Measurements from ENCODE around the gene LRRC42.
A peak's percentile ranks its signal among the peaks of the same experiment; 100 is the strongest.
"Not testable (repeated sequence)": the region's sequence is repeated elsewhere in the genome, so short reads cannot be mapped to it uniquely, and the experiment has no call there.

The LRRC42 gene

GRCh38 chr1:53979712-53980450 is 33.7 kb downstream of the LRRC42 start:
- no peaks in the 10 kb centered on the region for H3K9me3 Mint-ChIP-seq
- no peak overlapping the region for H3K4me3 Mint-ChIP-seq
- peaks cover 8% of the 10 kb centered on the region for H3K27me3 Mint-ChIP-seq
- DNase-seq, result no peak
- ATAC-seq, result no peak
- no peaks in the 10 kb centered on the region for H3K4me1 Mint-ChIP-seq
- H3K27ac Mint-ChIP-seq, result peak overlapping the region in 1 of 2 donors; percentile 17

- DNase-seq (no peak), ATAC-seq (no peak)
- Mint-ChIP-seq H3K4me1 (peaks cover under 1% of the 10 kb centered on the region), H3K9me3 (no peaks in the 10 kb centered on the region), H3K4me3 (no peak overlapping the region), H3K27me3 (peaks cover 8% of the 10 kb centered on the region), H3K27ac (no peak overlapping the region)
Measured at GRCh38 chr1:53981220-53981619, 35.1 kb downstream of the LRRC42 start.

GRCh38 chr1:53982034-53982762 is 36.0 kb downstream of the LRRC42 start:
- Mint-ChIP-seq H3K27ac (no peak overlapping the region), H3K9me3 (no peaks in the 10 kb centered on the region), H3K27me3 (peaks cover 8% of the 10 kb centered on the region), H3K4me3 (no peak overlapping the region), H3K4me1 (peaks cover 7% of the 10 kb centered on the region)
- no peak for DNase-seq
- ATAC-seq, result no peak

- no peak for DNase-seq
- no peak for ATAC-seq
- peaks cover 8% of the 10 kb centered on the region for H3K27me3 Mint-ChIP-seq
- H3K27ac Mint-ChIP-seq, result no peak overlapping the region
- H3K9me3 Mint-ChIP-seq, result no peaks in the 10 kb centered on the region
- H3K4me3 Mint-ChIP-seq, result no peak overlapping the region
- H3K4me1 Mint-ChIP-seq, result peaks cover 7% of the 10 kb centered on the region
Measured at GRCh38 chr1:53982763-53983104, 36.6 kb downstream of the LRRC42 start.

GRCh38 chr1:53984726-53985125 is 38.6 kb downstream of the LRRC42 start:
- Mint-ChIP-seq H3K27me3 (peaks cover 8% of the 10 kb centered on the region), H3K4me3 (no peak overlapping the region), H3K4me1 (peaks cover 7% of the 10 kb centered on the region), H3K9me3 (no peaks in the 10 kb centered on the region), H3K27ac (no peak overlapping the region)
- no peak for ATAC-seq
- no peak for DNase-seq

- H3K27me3 Mint-ChIP-seq, result peaks cover 8% of the 10 kb centered on the region
- H3K9me3 Mint-ChIP-seq, result no peaks in the 10 kb centered on the region
- DNase-seq (no peak), ATAC-seq (no peak)
- H3K27ac Mint-ChIP-seq, result no peak overlapping the region
- peaks cover 7% of the 10 kb centered on the region for H3K4me1 Mint-ChIP-seq
- no peak overlapping the region for H3K4me3 Mint-ChIP-seq
Measured at GRCh38 chr1:53986458-53986857, 40.3 kb downstream of the LRRC42 start.

- H3K9me3 Mint-ChIP-seq, result no peaks in the 10 kb centered on the region
- peaks cover 7% of the 10 kb centered on the region for H3K4me1 Mint-ChIP-seq
- no peak overlapping the region for H3K4me3 Mint-ChIP-seq
- no peak overlapping the region for H3K27ac Mint-ChIP-seq
- DNase-seq (no peak), ATAC-seq (peak; percentile 89)
- no peaks in the 10 kb centered on the region for H3K27me3 Mint-ChIP-seq
Measured at GRCh38 chr1:53987880-53988279, 41.7 kb downstream of the LRRC42 start.

GRCh38 chr1:53992085-53992874 is 46.1 kb downstream of the LRRC42 start:
- no peak for DNase-seq
- no peaks in the 10 kb centered on the region for H3K27me3 Mint-ChIP-seq
- ATAC-seq, result no peak
- no peak overlapping the region for H3K4me3 Mint-ChIP-seq
- H3K4me1 Mint-ChIP-seq, result no peaks in the 10 kb centered on the region
- H3K9me3 Mint-ChIP-seq, result no peaks in the 10 kb centered on the region
- no peak overlapping the region for H3K27ac Mint-ChIP-seq

- not testable (repeated sequence) for H3K4me1 Mint-ChIP-seq, H3K27ac Mint-ChIP-seq, DNase-seq, H3K27me3 Mint-ChIP-seq, H3K4me3 Mint-ChIP-seq, H3K9me3 Mint-ChIP-seq, ATAC-seq
Measured at GRCh38 chr1:53994516-53994915, 48.4 kb downstream of the LRRC42 start.

- DNase-seq (no peak), ATAC-seq (no peak)
- Mint-ChIP-seq H3K4me3 (no peak overlapping the region), H3K27ac (no peak overlapping the region), H3K4me1 (no peaks in the 10 kb centered on the region), H3K27me3 (no peaks in the 10 kb centered on the region), H3K9me3 (no peaks in the 10 kb centered on the region)
Measured at GRCh38 chr1:53995683-53996082, 49.5 kb downstream of the LRRC42 start.

- Mint-ChIP-seq H3K27me3 (peaks cover 9% of the 10 kb centered on the region), H3K4me3 (no peak overlapping the region), H3K9me3 (no peaks in the 10 kb centered on the region), H3K27ac (no peak overlapping the region), H3K4me1 (no peaks in the 10 kb centered on the region)
- ATAC-seq, result no peak
- DNase-seq, result no peak
Measured at GRCh38 chr1:53998223-53998622, 52.1 kb downstream of the LRRC42 start.

- Mint-ChIP-seq H3K4me1 (no peaks in the 10 kb centered on the region), H3K4me3 (no peak overlapping the region), H3K27me3 (peaks cover 9% of the 10 kb centered on the region), H3K27ac (no peak overlapping the region), H3K9me3 (no peaks in the 10 kb centered on the region)
- ATAC-seq (no peak), DNase-seq (no peak)
Measured at GRCh38 chr1:53999920-54000319, 53.8 kb downstream of the LRRC42 start.

GRCh38 chr1:54001591-54001990 is 55.4 kb downstream of the LRRC42 start:
- H3K4me1 Mint-ChIP-seq, result no peaks in the 10 kb centered on the region

GRCh38 chr1:54002544-54003248 is 56.5 kb downstream of the LRRC42 start:
- peaks cover 18% of the 10 kb centered on the region for H3K27me3 Mint-ChIP-seq
- no peaks in the 10 kb centered on the region for H3K9me3 Mint-ChIP-seq
- DNase-seq (no peak), ATAC-seq (no peak)
- H3K4me3 Mint-ChIP-seq, result no peak overlapping the region
- H3K27ac Mint-ChIP-seq, result no peak overlapping the region
- H3K4me1 Mint-ChIP-seq, result no peaks in the 10 kb centered on the region

More at GRCh38 chr1:54001591-54001990, 55.4 kb downstream of the LRRC42 start:
- H3K9me3 Mint-ChIP-seq, result no peaks in the 10 kb centered on the region
- peaks cover 14% of the 10 kb centered on the region for H3K27me3 Mint-ChIP-seq
- DNase-seq (no peak), ATAC-seq (no peak)
- H3K4me3 Mint-ChIP-seq, result no peak overlapping the region
- H3K27ac Mint-ChIP-seq, result no peak overlapping the region

GRCh38 chr1:54003249-54003646 is 57.1 kb downstream of the LRRC42 start:
- Mint-ChIP-seq H3K27ac (no peak overlapping the region), H3K4me3 (no peak overlapping the region), H3K4me1 (no peaks in the 10 kb centered on the region), H3K9me3 (no peaks in the 10 kb centered on the region), H3K27me3 (peaks cover 18% of the 10 kb centered on the region)
- DNase-seq (no peak), ATAC-seq (no peak)

All from stimulated activated naive CD8-positive, alpha-beta T cell treated with anti-CD3 and anti-CD28 coated beads, Interleukin-15, amount 100 ng/mL, for 72 hours (primary cell).